ENCODE data around the gene ETS2. TPM values are rescaled to one million over a fixed set of nuclear protein-coding genes. Genes with fewer than 3 reads are reported as not detected.

The ETS2 gene
- total RNA-seq, 3 donors from 2014 or later (not counting 1 experiment from before 2014, with no cell fraction given) = 10.6 to 36.9 (median 18.5) TPM

- Mint-ChIP-seq H3K9me3 (no peaks in the 10 kb centered on the region), H3K4me1 (no peaks in the 10 kb centered on the region), H3K27me3 (ENCODE audit: low read depth in 2 of 2) (peaks cover 12 to 24% of the 10 kb centered on the region in 2 donors), H3K36me3 (no peaks in the 10 kb centered on the region), H3K4me3 (no peak overlapping the region), H3K27ac (no peak overlapping the region)
- no peaks in the 10 kb centered on the region for H3K9me3 ChIP-seq (ENCODE audit: control insufficient read depth, insufficient read depth, low read length)
- no peak for DNase-seq
- H3K36me3 ChIP-seq (ENCODE audit: control insufficient read depth, insufficient read depth, low read length) = no peaks in the 10 kb centered on the region
- no peak for TF ChIP-seq CTCF (IDR thresholded peaks at IDR 0.05)
- WGBS (ENCODE audit: insufficient coverage) = 83% methylated on average over 12 of the region's 12 CpGs
- ATAC-seq = no peak
- H3K27me3 ChIP-seq (ENCODE audit: control insufficient read depth, insufficient read depth, low read length) = no peaks in the 10 kb centered on the region
- intact Hi-C loops (cut with micrococcal nuclease) = no loop called here
- H3K4me1 ChIP-seq (ENCODE audit: control insufficient read depth, insufficient read depth, low read length) = no peaks in the 10 kb centered on the region
- no peak overlapping the region for H3K27ac ChIP-seq (ENCODE audit: low read length)
- H3K4me3 ChIP-seq (ENCODE audit: low read length) = no peak overlapping the region
These were observed 33.0 kb downstream of the ETS2 start for GRCh38 chr21:38838598-38839327.

GRCh38 chr21:38839328-38840286, 33.9 kb downstream of the ETS2 start:
- Histone ChIP-seq H3K9me3 (ENCODE audit: control insufficient read depth, insufficient read depth, low read length) (no peaks in the 10 kb centered on the region), H3K27me3 (ENCODE audit: control insufficient read depth, insufficient read depth, low read length) (no peaks in the 10 kb centered on the region), H3K36me3 (ENCODE audit: control insufficient read depth, insufficient read depth, low read length) (no peaks in the 10 kb centered on the region), H3K4me3 (ENCODE audit: low read length) (no peak overlapping the region), H3K27ac (ENCODE audit: low read length) (no peak overlapping the region), H3K4me1 (ENCODE audit: control insufficient read depth, insufficient read depth, low read length) (no peaks in the 10 kb centered on the region)
- ATAC-seq (peak in 2 of 3 donors; percentile 26 to 41), DNase-seq (no peak)
- TF ChIP-seq CTCF (IDR thresholded peaks at IDR 0.05) = no peak
- no peak overlapping the region for H3K27ac Mint-ChIP-seq
- H3K9me3 Mint-ChIP-seq = no peaks in the 10 kb centered on the region
- WGBS (ENCODE audit: insufficient coverage) = 74% methylated on average over 9 of the region's 9 CpGs
- no peaks in the 10 kb centered on the region for H3K36me3 Mint-ChIP-seq
- H3K4me1 Mint-ChIP-seq = no peaks in the 10 kb centered on the region
- peaks cover 12 to 24% of the 10 kb centered on the region in 2 donors for H3K27me3 Mint-ChIP-seq (ENCODE audit: low read depth in 2 of 2)
- no peak overlapping the region for H3K4me3 Mint-ChIP-seq
- intact Hi-C loops (cut with micrococcal nuclease) = no loop called here

DNA sequence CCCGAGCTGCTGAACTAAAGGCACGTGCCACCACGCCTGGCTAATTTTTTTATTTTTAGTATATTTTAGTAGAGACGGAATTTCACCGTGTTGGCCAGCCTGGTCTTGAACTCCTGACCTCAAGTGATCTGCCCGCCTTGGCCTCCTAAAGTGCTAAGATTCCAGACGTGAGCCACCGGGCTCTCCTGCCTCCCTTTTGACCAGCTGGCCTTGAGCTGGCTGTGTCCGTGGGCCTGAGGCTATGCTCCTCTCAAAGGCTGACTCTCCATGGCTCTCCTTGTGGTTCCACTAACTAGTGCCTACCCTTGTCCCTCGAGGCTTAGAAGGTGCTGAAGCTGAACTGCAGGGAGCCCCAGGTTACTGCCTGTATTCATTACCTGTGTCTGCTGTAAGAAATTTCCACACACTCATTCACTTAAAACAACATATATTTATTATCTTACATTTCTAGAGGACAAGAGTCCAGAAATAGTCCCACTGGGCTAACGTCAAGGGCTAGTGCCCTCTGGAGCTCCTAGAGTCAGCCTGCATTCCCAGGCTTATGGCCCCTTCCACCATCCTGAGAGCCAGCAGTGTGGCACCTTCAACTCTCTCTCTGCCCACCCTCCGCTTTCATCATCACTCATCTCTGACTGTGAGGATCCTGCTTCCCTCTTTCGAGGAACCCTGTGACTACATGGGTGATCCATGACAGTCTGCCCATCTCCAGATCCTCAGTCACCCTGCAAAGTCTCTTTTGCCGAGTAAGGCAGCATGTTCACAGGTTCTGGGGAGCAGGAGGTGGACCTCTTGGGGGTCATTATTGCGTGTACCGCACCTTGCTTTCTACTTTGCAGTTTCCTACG, 34.9 kb downstream of the ETS2 start:
- H3K4me3 Mint-ChIP-seq = no peak overlapping the region
- Histone ChIP-seq H3K27me3 (ENCODE audit: control insufficient read depth, insufficient read depth, low read length) (no peaks in the 10 kb centered on the region), H3K4me1 (ENCODE audit: control insufficient read depth, insufficient read depth, low read length) (no peaks in the 10 kb centered on the region), H3K36me3 (ENCODE audit: control insufficient read depth, insufficient read depth, low read length) (no peaks in the 10 kb centered on the region), H3K4me3 (ENCODE audit: low read length) (no peak overlapping the region), H3K9me3 (ENCODE audit: control insufficient read depth, insufficient read depth, low read length) (no peaks in the 10 kb centered on the region), H3K27ac (ENCODE audit: low read length) (no peak overlapping the region)
- DNase-seq (no peak), ATAC-seq (no peak)
- H3K9me3 Mint-ChIP-seq = no peaks in the 10 kb centered on the region
- H3K27ac Mint-ChIP-seq = no peak overlapping the region
- no peaks in the 10 kb centered on the region for H3K36me3 Mint-ChIP-seq
- intact Hi-C loops (cut with micrococcal nuclease) = no loop called here
- no peaks in the 10 kb centered on the region for H3K4me1 Mint-ChIP-seq
- TF ChIP-seq CTCF (IDR thresholded peaks at IDR 0.05) = no peak
- WGBS (ENCODE audit: insufficient coverage) = 90% methylated on average over 17 of the region's 17 CpGs
- peaks cover 12 to 16% of the 10 kb centered on the region in 2 donors for H3K27me3 Mint-ChIP-seq (ENCODE audit: low read depth in 2 of 2)
